ENCODE data around the gene PRICKLE2.

The PRICKLE2 gene

DNA sequence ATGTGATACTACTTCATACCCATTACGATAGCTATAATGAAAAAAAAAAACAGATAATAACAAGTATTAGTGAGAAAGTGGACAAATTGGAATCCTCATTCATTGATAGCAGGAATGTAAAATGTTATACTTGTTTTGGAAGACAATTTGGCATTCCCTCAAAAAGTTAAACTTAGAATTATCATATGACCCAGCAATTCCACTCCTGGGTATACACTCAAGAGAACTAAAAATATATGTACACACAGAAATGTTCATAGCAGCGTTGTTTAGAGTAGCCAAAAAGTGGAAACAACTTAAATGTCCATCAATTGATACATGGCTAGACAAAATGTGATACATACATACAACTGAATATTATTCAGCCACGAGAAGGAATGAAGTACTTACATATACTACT is 69.9 kb downstream of the PRICKLE2 start:
- TF ChIP-seq ZNF274 (IDR thresholded peaks at IDR 0.05; ENCODE audit: low read depth, low read length): no peak
- H3K4me3 ChIP-seq (ENCODE audit: low read length): no peak overlapping the region

GRCh38 chr3:64152676-64153466 is 72.4 kb downstream of the PRICKLE2 start:
- H3K4me3 ChIP-seq (ENCODE audit: low read length): no peak overlapping the region
- TF ChIP-seq ZNF274 (IDR thresholded peaks at IDR 0.05; ENCODE audit: low read depth, low read length): no peak

DNA sequence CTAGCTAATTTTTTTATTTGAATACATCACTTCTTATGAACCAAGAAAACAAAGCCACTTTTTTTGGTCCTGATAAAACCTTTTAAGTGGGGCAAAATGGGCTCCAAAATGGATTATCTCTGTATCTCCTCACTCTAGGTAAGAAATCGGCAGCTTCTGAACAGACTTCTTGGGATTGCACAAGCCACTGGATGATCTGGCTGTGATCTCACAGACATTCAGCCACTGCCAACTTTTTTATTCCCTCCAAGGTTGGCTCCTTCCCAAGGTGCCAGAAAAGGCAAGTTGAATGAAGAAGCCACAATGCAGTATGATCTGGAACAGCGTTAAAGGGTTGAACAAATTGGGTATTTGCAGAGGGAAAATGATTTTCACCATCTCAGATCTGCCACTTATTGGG is 73.2 kb downstream of the PRICKLE2 start:
- TF ChIP-seq ZNF274 (IDR thresholded peaks at IDR 0.05; ENCODE audit: low read depth, low read length): no peak
- no peak overlapping the region for H3K4me3 ChIP-seq (ENCODE audit: low read length)

DNA sequence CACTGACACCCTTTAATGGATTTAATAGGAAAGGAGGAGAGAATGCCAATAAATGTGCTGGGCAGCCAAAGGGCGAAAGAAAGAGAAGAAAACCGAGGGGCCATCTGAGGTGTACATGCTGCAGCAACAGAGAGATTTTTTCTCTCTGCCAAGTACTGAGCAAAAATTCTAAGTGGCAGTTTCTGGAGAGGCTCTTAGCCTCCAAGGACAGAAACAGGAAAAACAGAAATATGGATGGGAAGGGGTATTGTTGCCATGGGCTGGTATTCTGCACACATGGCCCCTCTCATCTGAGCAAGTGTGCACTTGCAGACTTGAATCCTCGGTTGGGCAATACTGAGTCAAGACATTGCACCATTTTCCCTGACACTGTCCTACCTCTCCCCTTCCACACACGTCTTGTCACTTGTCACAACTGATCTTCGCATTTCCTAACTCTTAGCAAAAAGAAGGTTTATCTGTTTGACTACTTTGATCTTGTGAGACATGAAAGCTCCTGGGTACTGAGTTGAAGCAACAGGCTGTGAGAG is 73.9 kb downstream of the PRICKLE2 start:
- no peak for TF ChIP-seq ZNF274 (IDR thresholded peaks at IDR 0.05; ENCODE audit: low read depth, low read length)
- no peak overlapping the region for H3K4me3 ChIP-seq (ENCODE audit: low read length)

- H3K4me3 ChIP-seq (ENCODE audit: low read length): no peak overlapping the region
- no peak for TF ChIP-seq ZNF274 (IDR thresholded peaks at IDR 0.05; ENCODE audit: low read depth, low read length)
Observed at GRCh38 chr3:64150623-64151207, 74.6 kb downstream of the PRICKLE2 start.

DNA sequence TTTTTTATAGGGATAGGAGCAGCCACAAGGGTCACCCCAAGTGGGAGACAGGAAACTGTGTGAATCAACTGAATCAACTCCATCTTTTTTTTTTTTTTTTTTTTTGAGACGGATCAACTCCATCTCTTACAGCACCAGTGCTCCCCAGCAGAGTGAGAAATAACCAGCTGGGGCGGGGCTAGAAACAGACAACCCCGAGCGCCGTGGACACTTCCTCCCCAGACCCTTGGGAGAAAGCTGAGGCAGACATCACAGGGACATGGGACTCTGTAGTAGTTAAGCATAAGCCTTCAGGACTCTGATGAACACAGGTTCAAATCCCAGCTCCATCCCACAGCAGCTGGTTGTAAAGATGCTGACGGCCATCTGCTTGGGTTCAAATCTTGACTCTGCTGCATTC is 75.4 kb downstream of the PRICKLE2 start:
- H3K4me3 ChIP-seq (ENCODE audit: low read length): no peak overlapping the region

GRCh38 chr3:64148955-64149653 is 76.2 kb downstream of the PRICKLE2 start:
- no peak for TF ChIP-seq ZNF274 (IDR thresholded peaks at IDR 0.05; ENCODE audit: low read depth, low read length)
- H3K4me3 ChIP-seq (ENCODE audit: low read length): no peak overlapping the region

More for the DNA sequence above, 75.4 kb downstream of the PRICKLE2 start:
- TF ChIP-seq ZNF274 (IDR thresholded peaks at IDR 0.05; ENCODE audit: low read depth, low read length): no peak

- no peak for TF ChIP-seq ZNF274 (IDR thresholded peaks at IDR 0.05; ENCODE audit: low read depth, low read length)
- H3K4me3 ChIP-seq (ENCODE audit: low read length): no peak overlapping the region
Observed at GRCh38 chr3:64147211-64147610, 78.1 kb downstream of the PRICKLE2 start.

DNA sequence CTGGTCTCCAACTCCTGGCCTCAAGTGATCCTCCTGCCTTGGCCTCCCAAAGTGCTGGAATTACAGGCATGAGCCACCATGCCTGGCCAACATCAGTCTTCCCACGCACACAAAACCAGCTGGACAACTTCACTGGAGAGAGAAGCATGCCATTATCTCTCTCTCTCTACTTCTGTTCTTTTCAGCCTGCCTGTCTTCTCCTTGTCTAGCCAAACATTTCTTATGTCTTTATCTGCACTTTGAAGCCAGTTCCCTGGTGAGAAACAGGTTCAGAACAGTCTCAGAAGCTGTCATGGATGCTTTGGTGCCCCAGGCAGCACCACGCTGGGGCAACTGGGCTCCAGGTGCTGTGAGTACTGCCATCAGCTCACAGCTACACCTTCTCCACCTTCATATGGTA is 79.8 kb downstream of the PRICKLE2 start:
- H3K4me3 ChIP-seq (ENCODE audit: low read length): no peak overlapping the region

GRCh38 chr3:64144241-64144900 is 80.9 kb downstream of the PRICKLE2 start:
- TF ChIP-seq ZNF274 (IDR thresholded peaks at IDR 0.05; ENCODE audit: low read depth, low read length): no peak
- no peak overlapping the region for H3K4me3 ChIP-seq (ENCODE audit: low read length)

More for the DNA sequence above, 79.8 kb downstream of the PRICKLE2 start:
- no peak for TF ChIP-seq ZNF274 (IDR thresholded peaks at IDR 0.05; ENCODE audit: low read depth, low read length)

DNA sequence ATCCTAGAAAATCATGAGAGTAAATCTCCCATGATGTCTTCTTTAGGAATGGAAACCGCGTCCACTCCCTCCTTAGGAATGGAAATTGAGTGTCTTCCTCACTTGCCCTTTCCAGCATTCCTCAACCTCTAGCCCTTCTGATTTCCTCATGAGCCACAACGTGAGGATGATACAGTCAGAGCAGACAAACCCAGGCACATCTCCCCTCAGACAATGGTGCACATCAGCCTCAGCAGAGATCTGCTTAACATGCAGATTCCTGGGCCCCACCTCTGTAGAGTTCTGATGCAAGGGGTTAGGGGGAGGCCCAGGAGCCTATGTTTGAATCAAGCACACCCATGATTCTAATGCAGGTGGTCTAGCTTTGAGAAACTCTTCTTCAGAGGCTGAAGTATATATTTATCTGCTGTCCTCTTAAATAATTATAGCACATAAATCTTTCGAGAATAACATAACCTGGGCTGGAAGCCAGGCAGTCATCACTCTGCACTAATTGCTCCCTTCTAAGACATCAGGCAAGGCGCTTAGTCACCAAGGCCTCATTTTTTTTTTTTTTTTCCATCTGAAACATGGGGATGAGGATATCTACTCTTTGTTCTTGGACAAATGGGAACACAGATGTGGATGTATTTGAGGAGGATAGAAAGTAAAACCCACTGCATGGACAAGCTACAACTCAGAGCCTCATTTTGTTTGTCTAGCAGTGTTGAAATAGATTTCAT is 81.7 kb downstream of the PRICKLE2 start:
- no peak for TF ChIP-seq ZNF274 (IDR thresholded peaks at IDR 0.05; ENCODE audit: low read depth, low read length)
- no peak overlapping the region for H3K4me3 ChIP-seq (ENCODE audit: low read length)

DNA sequence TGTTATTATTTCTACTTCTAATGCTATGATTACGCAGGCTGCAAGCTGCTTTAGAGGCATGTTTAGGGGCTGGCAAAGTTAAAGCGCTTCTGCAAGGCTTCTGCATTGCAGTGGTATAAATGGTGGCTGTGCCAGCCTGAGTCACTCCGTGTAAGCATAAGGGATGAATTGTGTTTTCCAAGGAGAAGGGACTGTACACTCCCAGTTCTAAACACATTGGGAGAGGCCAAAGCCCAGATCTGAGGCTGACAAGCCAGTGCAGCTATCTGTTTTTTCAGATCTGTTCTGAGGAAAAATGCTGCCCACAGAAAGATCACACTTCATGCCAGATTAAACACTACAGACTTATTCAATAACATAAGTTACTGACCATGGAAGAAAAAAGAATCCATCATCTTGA is 83.8 kb downstream of the PRICKLE2 start:
- H3K4me3 ChIP-seq (ENCODE audit: low read length): no peak overlapping the region
- TF ChIP-seq ZNF274 (IDR thresholded peaks at IDR 0.05; ENCODE audit: low read depth, low read length): no peak

GRCh38 chr3:64140651-64141050 is 84.6 kb downstream of the PRICKLE2 start:
- no peak for TF ChIP-seq ZNF274 (IDR thresholded peaks at IDR 0.05; ENCODE audit: low read depth, low read length)
- H3K4me3 ChIP-seq (ENCODE audit: low read length): no peak overlapping the region
